Measurements from ENCODE around the gene ALOX12.
A peak's percentile ranks its signal among the peaks of the same experiment; 100 is the strongest.

Gene ALOX12

GRCh38 chr17:6997171-6997570 is 1.3 kb downstream of the ALOX12 start:
- Histone ChIP-seq H3K9me3 (no peaks in the 10 kb centered on the region), H3K4me1 (ENCODE audit: control insufficient read depth in 1 of 2, insufficient read depth in 1 of 2, low read depth in 1 of 2, low read length in 1 of 2) (peaks cover 0 to 7% of the 10 kb centered on the region in 2 experiments), H3K4me3 (ENCODE audit: low read depth in 1 of 2, low read length in 1 of 2) (no peak overlapping the region), H3K27ac (no peak overlapping the region), H3K36me3 (peaks cover 62% of the 10 kb centered on the region), H3K27me3 (no peaks in the 10 kb centered on the region)
- TF ChIP-seq CTCF (IDR thresholded peaks at IDR 0.05): no peak

- peaks cover 0 to 7% of the 10 kb centered on the region in 2 experiments for H3K4me1 ChIP-seq (ENCODE audit: control insufficient read depth in 1 of 2, insufficient read depth in 1 of 2, low read depth in 1 of 2, low read length in 1 of 2)
- no peaks in the 10 kb centered on the region for H3K27me3 ChIP-seq
- no peak overlapping the region for H3K4me3 ChIP-seq (ENCODE audit: low read depth in 1 of 2, low read length in 1 of 2)
- no peaks in the 10 kb centered on the region for H3K9me3 ChIP-seq
- no peak for TF ChIP-seq CTCF (IDR thresholded peaks at IDR 0.05)
- peaks cover 78% of the 10 kb centered on the region for H3K36me3 ChIP-seq
- no peak overlapping the region for H3K27ac ChIP-seq
These were observed 3.1 kb downstream of the ALOX12 start for GRCh38 chr17:6998855-6999508.

- Histone ChIP-seq H3K36me3 (peaks cover 77% of the 10 kb centered on the region), H3K27ac (no peak overlapping the region), H3K4me3 (ENCODE audit: low read depth in 1 of 2, low read length in 1 of 2) (no peak overlapping the region), H3K27me3 (no peaks in the 10 kb centered on the region), H3K4me1 (ENCODE audit: control insufficient read depth in 1 of 2, insufficient read depth in 1 of 2, low read depth in 1 of 2, low read length in 1 of 2) (peaks cover 0 to 3% of the 10 kb centered on the region in 2 experiments), H3K9me3 (no peaks in the 10 kb centered on the region)
- TF ChIP-seq CTCF (IDR thresholded peaks at IDR 0.05): peak; percentile 60
These were observed 5.6 kb downstream of the ALOX12 start for GRCh38 chr17:7001318-7001961.

- Histone ChIP-seq H3K36me3 (peaks cover 77% of the 10 kb centered on the region), H3K27me3 (no peaks in the 10 kb centered on the region), H3K4me1 (ENCODE audit: control insufficient read depth in 1 of 2, insufficient read depth in 1 of 2, low read depth in 1 of 2, low read length in 1 of 2) (peaks cover 0 to 3% of the 10 kb centered on the region in 2 experiments), H3K4me3 (ENCODE audit: low read depth in 1 of 2, low read length in 1 of 2) (no peak overlapping the region), H3K27ac (peak overlapping the region; percentile 1), H3K9me3 (no peaks in the 10 kb centered on the region)
- no peak for TF ChIP-seq CTCF (IDR thresholded peaks at IDR 0.05)
These were observed 6.6 kb downstream of the ALOX12 start for GRCh38 chr17:7002288-7003047.

- H3K9me3 ChIP-seq: no peaks in the 10 kb centered on the region
- no peak for TF ChIP-seq CTCF (IDR thresholded peaks at IDR 0.05)
- H3K4me3 ChIP-seq (ENCODE audit: low read depth in 1 of 2, low read length in 1 of 2): no peak overlapping the region
- no peaks in the 10 kb centered on the region for H3K27me3 ChIP-seq
- peaks cover 0 to 3% of the 10 kb centered on the region in 2 experiments for H3K4me1 ChIP-seq (ENCODE audit: control insufficient read depth in 1 of 2, insufficient read depth in 1 of 2, low read depth in 1 of 2, low read length in 1 of 2)
- H3K36me3 ChIP-seq: peaks cover 66% of the 10 kb centered on the region
- peak overlapping the region; percentile 27 for H3K27ac ChIP-seq
These were observed 7.9 kb downstream of the ALOX12 start for GRCh38 chr17:7003745-7004144.

All from neutrophil (primary cell).